Mesenchymal stem cell (in vitro differentiated cells and primary cell): ENCODE data around the gene BABAM2.

Experiments used
- DNase-seq: peaks from one replicate; pipeline ENCODE4 v3.0.0-alpha.2; 2013
- H2AFZ ChIP-seq: one replicate; pipeline ENCODE4 v1.6.1; 2013; ENCODE audit warnings: low read depth, mild to moderate bottlenecking, control low read depth, inconsistent platforms, low read length, moderate library complexity
- H2AK5ac ChIP-seq: 2 replicates; pipeline ENCODE4 v1.6.1; 2013; ENCODE audit warnings: low read length, moderate library complexity, mild to moderate bottlenecking, inconsistent platforms; ENCODE audit not compliant: severe bottlenecking
- H2BK120ac ChIP-seq: one replicate; pipeline ENCODE4 v1.6.1; 2013; ENCODE audit warnings: low read depth, mild to moderate bottlenecking, inconsistent platforms, low read length, moderate library complexity
- H2BK12ac ChIP-seq, 2 experiments: one replicate each; pipeline ENCODE4 v1.6.1; 2013; ENCODE audit warnings: inconsistent platforms in 2 of 2, low read length in 2 of 2, mild to moderate bottlenecking in 2 of 2, moderate library complexity in 2 of 2, control low read depth in 1 of 2
- H2BK15ac ChIP-seq: one replicate; pipeline ENCODE4 v1.6.1; 2013; ENCODE audit warnings: mild to moderate bottlenecking, low read depth, inconsistent platforms; ENCODE audit not compliant: poor library complexity, severe bottlenecking
- H2BK5ac ChIP-seq: 2 replicates; pipeline ENCODE4 v1.6.1; 2013; ENCODE audit warnings: low read depth, mild to moderate bottlenecking, low read length, control low read depth, inconsistent platforms; ENCODE audit not compliant: poor library complexity, severe bottlenecking
- H3K14ac ChIP-seq, 2 experiments: one replicate each; pipeline ENCODE4 v1.6.1; 2013; ENCODE audit warnings: inconsistent platforms in 2 of 2, low read length in 2 of 2, control low read depth in 1 of 2, mild to moderate bottlenecking in 1 of 2, moderate library complexity in 1 of 2
- H3K18ac ChIP-seq, 2 experiments: one replicate each; pipeline ENCODE4 v1.6.1; 2013; ENCODE audit warnings: inconsistent platforms in 2 of 2, low read length in 2 of 2, control low read depth in 1 of 2, low read depth in 1 of 2, mild to moderate bottlenecking in 1 of 2
- H3K23ac ChIP-seq, 2 experiments: one replicate each; pipeline ENCODE4 v1.6.1; 2013; ENCODE audit warnings: inconsistent platforms in 2 of 2, low read length in 2 of 2, mild to moderate bottlenecking in 2 of 2, moderate library complexity in 2 of 2, control low read depth in 1 of 2
- H3K27ac ChIP-seq: 2 replicates; pipeline ENCODE4 v1.5.1; 2013; ENCODE audit warnings: mild to moderate bottlenecking, moderate library complexity, low read length, control low read depth, inconsistent platforms; ENCODE audit not compliant: poor library complexity, severe bottlenecking
- H3K27me3 ChIP-seq, 2 experiments: 2 replicates each; pipeline versions ENCODE4 v1.6.1 to v1.7.0; 2013; ENCODE audit warnings: low read length in 2 of 2, mild to moderate bottlenecking in 2 of 2, moderate library complexity in 2 of 2, control low read depth in 1 of 2, inconsistent platforms in 1 of 2; ENCODE audit not compliant: control insufficient read depth in 1 of 2, insufficient read depth in 1 of 2
- H3K36me3 ChIP-seq, 2 experiments: 2 replicates each; pipeline versions ENCODE4 v1.6.1 to v1.7.0; 2013; ENCODE audit warnings: low read length in 2 of 2, control low read depth in 1 of 2, inconsistent platforms in 1 of 2, low read depth in 1 of 2, mild to moderate bottlenecking in 1 of 2; ENCODE audit not compliant: insufficient read depth in 2 of 2, control insufficient read depth in 1 of 2
- H3K4ac ChIP-seq, 2 experiments: one replicate each; pipeline ENCODE4 v1.6.1; 2013; ENCODE audit warnings: inconsistent platforms in 2 of 2, low read length in 2 of 2, mild to moderate bottlenecking in 2 of 2, moderate library complexity in 2 of 2, control low read depth in 1 of 2, low read depth in 1 of 2
- H3K4me1 ChIP-seq: 2 replicates; pipeline ENCODE4 v1.6.1; 2013; ENCODE audit warnings: low read depth, low read length, control low read depth; ENCODE audit not compliant: control insufficient read depth, insufficient read depth
- H3K4me2 ChIP-seq: 2 replicates; pipeline ENCODE4 v1.6.1; 2013; ENCODE audit warnings: low read length, mild to moderate bottlenecking, inconsistent platforms; ENCODE audit not compliant: poor library complexity, severe bottlenecking
- H3K4me3 ChIP-seq, 2 experiments: 2 replicates each; pipeline versions ENCODE4 v1.5.1 to v1.7.0; 2013; ENCODE audit warnings: low read length in 2 of 2, mild to moderate bottlenecking in 2 of 2, control low read depth in 1 of 2, low read depth in 1 of 2; ENCODE audit not compliant: insufficient read depth in 1 of 2
- H3K79me1 ChIP-seq: replicated peaks from 2 replicates; pipeline ENCODE4 v1.6.1; 2013; ENCODE audit warnings: mild to moderate bottlenecking, control low read depth, low read length, inconsistent platforms; ENCODE audit not compliant: poor library complexity, severe bottlenecking
- H3K9ac ChIP-seq: 2 replicates; pipeline ENCODE4 v1.7.0; 2013; ENCODE audit warnings: mild to moderate bottlenecking, low read length, moderate library complexity
- H3K9me3 ChIP-seq: 2 replicates; pipeline ENCODE4 v1.7.0; 2013; ENCODE audit warnings: mild to moderate bottlenecking, low read length; ENCODE audit not compliant: control insufficient read depth
- H4K8ac ChIP-seq: one replicate; pipeline ENCODE4 v1.6.1; 2013; ENCODE audit warnings: inconsistent platforms, mild to moderate bottlenecking, low read length, moderate library complexity
- H4K91ac ChIP-seq: one replicate; pipeline ENCODE4 v1.6.1; 2013; ENCODE audit warnings: mild to moderate bottlenecking, low read length, inconsistent platforms
- WGBS: methylation state at CpG from one replicate; pipeline ENCODE4 v1.1.7; 2013; ENCODE audit warnings: mixed read lengths; 5-methylcytosine and 5-hydroxymethylcytosine counted together

BABAM2 gene

DNA sequence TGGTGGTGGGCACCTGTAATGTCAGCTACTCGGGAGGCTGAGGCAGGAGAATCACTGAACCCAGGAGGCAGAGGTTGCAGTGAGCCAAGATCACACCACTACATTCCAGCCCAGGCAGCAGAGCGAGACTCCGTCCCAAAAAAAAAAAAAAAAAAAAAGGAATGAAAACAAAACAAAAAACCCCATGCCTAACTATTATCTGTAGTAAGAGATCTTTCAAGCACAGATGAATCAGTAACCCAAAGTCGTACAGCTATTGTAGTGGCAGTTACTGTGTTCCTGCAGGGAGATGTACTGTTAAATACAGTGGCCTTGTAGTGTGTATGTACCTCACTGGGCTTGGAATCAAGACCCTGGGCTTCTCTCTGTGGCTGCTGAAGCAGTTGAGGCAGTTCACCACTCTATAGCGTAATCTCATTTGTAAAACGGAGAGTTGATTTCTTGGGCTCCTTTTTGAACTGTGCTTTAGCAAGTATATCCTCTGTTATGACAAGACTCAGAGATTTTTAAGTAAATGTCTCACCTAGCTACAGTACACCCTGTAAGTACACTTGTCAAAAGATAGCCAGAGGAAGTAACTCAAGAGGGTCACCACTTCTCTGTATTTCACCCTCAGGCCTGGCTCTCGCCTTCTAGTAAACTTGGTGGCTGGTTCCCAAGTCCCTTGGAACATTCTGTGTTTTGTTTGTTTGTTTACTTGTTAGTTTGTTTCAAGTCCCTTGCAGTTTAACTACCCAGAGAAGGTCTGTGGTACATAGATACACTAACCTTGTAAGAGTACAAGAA lies 392.5 kb downstream of the BABAM2 start:
- H3K4ac ChIP-seq, result no peak overlapping the region
- peaks cover 17% of the 10 kb centered on the region for H3K4me1 ChIP-seq
- peak overlapping the region in 1 of 2 experiments; percentile 54 for H3K18ac ChIP-seq

DNA sequence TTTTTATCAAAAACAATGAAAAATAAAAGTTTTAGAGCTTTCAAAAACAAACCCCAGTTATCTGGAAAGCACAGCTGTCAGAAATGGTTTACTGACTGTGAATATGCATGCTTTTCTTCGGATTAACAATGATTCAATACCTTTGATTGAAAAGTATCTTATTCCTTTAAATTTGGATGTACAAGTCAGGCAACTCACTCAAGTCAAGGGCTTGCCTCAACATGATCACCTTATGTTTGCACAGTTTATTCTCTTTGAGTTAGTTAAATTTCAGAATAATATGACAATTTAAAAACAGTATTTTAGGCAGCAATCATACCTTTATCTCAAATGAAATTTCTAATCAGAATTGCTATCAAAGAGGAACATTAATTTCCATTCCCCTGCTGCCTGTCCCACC lies 393.3 kb downstream of the BABAM2 start:
- Histone ChIP-seq H3K18ac (no peak overlapping the region), H3K27ac (no peak overlapping the region), H3K4me3 (no peak overlapping the region), H2BK15ac (no peak overlapping the region), H3K9me3 (no peaks in the 10 kb centered on the region), H3K4me1 (peaks cover 17% of the 10 kb centered on the region), H2AFZ (no peak overlapping the region), H3K79me1 (no peaks in the 10 kb centered on the region), H2BK5ac (no peak overlapping the region), H3K23ac (no peak overlapping the region), H3K27me3 (no peaks in the 10 kb centered on the region), H4K91ac (no peak overlapping the region), H3K9ac (no peak overlapping the region), H3K14ac (no peak overlapping the region), H2AK5ac (no peak overlapping the region), H3K4ac (no peak overlapping the region), H2BK120ac (no peak overlapping the region), H3K4me2 (no peak overlapping the region), H2BK12ac (no peak overlapping the region), H4K8ac (no peak overlapping the region), H3K36me3 (peaks cover 3 to 6% of the 10 kb centered on the region in 2 experiments)
- no peak for DNase-seq
- WGBS, result no CpG with 5 or more reads among the region's 1 CpG

More for the DNA sequence above, 392.5 kb downstream of the BABAM2 start:
- no peak overlapping the region for H4K8ac ChIP-seq
- H2BK15ac ChIP-seq, result no peak overlapping the region
- WGBS, result 89% methylated on average over 6 of the region's 7 CpGs
- no peak overlapping the region for H3K4me2 ChIP-seq
- peaks cover 3 to 6% of the 10 kb centered on the region in 2 experiments for H3K36me3 ChIP-seq
- no peak overlapping the region for H4K91ac ChIP-seq
- H2BK120ac ChIP-seq, result no peak overlapping the region
- H3K9me3 ChIP-seq, result no peaks in the 10 kb centered on the region
- H3K9ac ChIP-seq, result no peak overlapping the region
- no peak overlapping the region for H2BK5ac ChIP-seq
- no peaks in the 10 kb centered on the region for H3K79me1 ChIP-seq
- no peak overlapping the region for H2AFZ ChIP-seq
- H3K4me3 ChIP-seq, result no peak overlapping the region
- no peak overlapping the region for H3K23ac ChIP-seq
- DNase-seq, result no peak
- no peak overlapping the region for H2BK12ac ChIP-seq
- H3K27ac ChIP-seq, result peak overlapping the region; percentile 42
- no peak overlapping the region for H3K14ac ChIP-seq
- H2AK5ac ChIP-seq, result no peak overlapping the region
- H3K27me3 ChIP-seq, result no peaks in the 10 kb centered on the region

GRCh38 chr2:28286678-28287077 lies 396.1 kb downstream of the BABAM2 start:
- peak overlapping the region; percentile 66 for H2AK5ac ChIP-seq
- H3K18ac ChIP-seq, result peak overlapping the region in 1 of 2 experiments; percentile 61
- no peaks in the 10 kb centered on the region for H3K79me1 ChIP-seq
- no peak overlapping the region for H4K8ac ChIP-seq
- no peak overlapping the region for H3K4me2 ChIP-seq
- H3K4me1 ChIP-seq, result peaks cover 11% of the 10 kb centered on the region
- WGBS, result 72% methylated on average over 5 of the region's 5 CpGs
- no peak overlapping the region for H3K14ac ChIP-seq
- H3K9me3 ChIP-seq, result no peaks in the 10 kb centered on the region
- H2BK12ac ChIP-seq, result peak overlapping the region; percentile 15 to 44
- H3K27ac ChIP-seq, result peak overlapping the region; percentile 41
- no peak overlapping the region for H4K91ac ChIP-seq
- peak; percentile 54 for DNase-seq
- H2BK5ac ChIP-seq, result no peak overlapping the region
- no peak overlapping the region for H2AFZ ChIP-seq
- peaks cover 2 to 3% of the 10 kb centered on the region in 2 experiments for H3K36me3 ChIP-seq
- H3K23ac ChIP-seq, result no peak overlapping the region
- H3K4ac ChIP-seq, result no peak overlapping the region
- H3K4me3 ChIP-seq, result no peak overlapping the region
- no peak overlapping the region for H2BK15ac ChIP-seq
- peak overlapping the region; percentile 23 for H3K9ac ChIP-seq
- no peak overlapping the region for H2BK120ac ChIP-seq
- H3K27me3 ChIP-seq, result no peaks in the 10 kb centered on the region

GRCh38 chr2:28287256-28287915 lies 396.9 kb downstream of the BABAM2 start:
- DNase-seq, result peak; percentile 59
- H2BK15ac ChIP-seq, result no peak overlapping the region
- 96% methylated on average over 3 of the region's 4 CpGs for WGBS
- H4K8ac ChIP-seq, result peak overlapping the region; percentile 10
- H3K14ac ChIP-seq, result peak overlapping the region in 1 of 2 experiments; percentile 13
- no peak overlapping the region for H2AFZ ChIP-seq
- H4K91ac ChIP-seq, result no peak overlapping the region
- no peak overlapping the region for H2BK5ac ChIP-seq
- no peak overlapping the region for H2BK120ac ChIP-seq
- H3K4me3 ChIP-seq, result no peak overlapping the region
- no peak overlapping the region for H3K4ac ChIP-seq
- no peak overlapping the region for H3K4me2 ChIP-seq
- H3K27ac ChIP-seq, result peak overlapping the region; percentile 63
- H3K23ac ChIP-seq, result no peak overlapping the region
- peaks cover 11% of the 10 kb centered on the region for H3K4me1 ChIP-seq
- peak overlapping the region in 1 of 2 experiments; percentile 59 for H2BK12ac ChIP-seq
- H3K18ac ChIP-seq, result peak overlapping the region; percentile 5 to 31
- peaks cover 0 to 1% of the 10 kb centered on the region in 2 experiments for H3K36me3 ChIP-seq
- no peaks in the 10 kb centered on the region for H3K79me1 ChIP-seq
- peak overlapping the region; percentile 54 for H2AK5ac ChIP-seq
- H3K9me3 ChIP-seq, result no peaks in the 10 kb centered on the region
- no peaks in the 10 kb centered on the region for H3K27me3 ChIP-seq
- peak overlapping the region; percentile 23 for H3K9ac ChIP-seq
